Fibroblast of mammary gland (primary cell): ENCODE results near the gene CNKSR3.

ENCODE experiments used
- DNase-seq: peaks from one replicate; pipeline ENCODE4 v3.0.0-alpha.2; 2010; ENCODE audit warnings: low read depth
- H3K4me3 ChIP-seq: 2 replicates; pipeline ENCODE4 v1.5.1; 2011; ENCODE audit warnings: low read depth, mild to moderate bottlenecking, low read length, moderate library complexity; ENCODE audit not compliant: control insufficient read depth
- TF ChIP-seq, protein P1 (sequence below): conservative IDR thresholded peaks from 2 replicates; pipeline ENCODE4 v1.5.1; 2011; ENCODE audit warnings: low read depth, low read length, inconsistent platforms; ENCODE audit not compliant: control insufficient read depth, insufficient read depth

CNKSR3 gene

DNA sequence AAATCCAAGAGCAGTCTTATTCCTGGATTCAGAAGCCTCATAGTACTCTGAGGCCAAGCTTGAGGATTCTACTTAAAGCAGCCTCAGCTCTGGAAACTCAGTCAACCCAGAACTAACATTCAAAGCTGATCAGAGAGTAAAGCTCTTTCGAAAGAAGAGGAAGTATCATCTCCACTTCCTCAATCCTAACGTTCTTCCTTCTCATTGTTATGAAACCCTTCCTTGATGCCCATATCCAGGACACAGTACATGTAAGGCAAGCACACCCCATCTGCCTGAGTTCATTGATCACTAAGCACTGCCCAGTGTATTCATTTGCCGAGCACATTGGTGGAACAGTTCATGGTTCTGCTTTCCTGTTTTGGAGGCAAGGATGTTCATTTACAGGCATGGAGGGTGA, 153.8 kb downstream of the CNKSR3 start, which contains the start of gene IPCEF1:
Gene IPCEF1 (minus strand): TSS at position 114 of the 400 bp plus-strand sequence. CDS start 90,856 bp downstream, outside the sequence.
- no peak for DNase-seq
- TF ChIP-seq, protein P1, sequence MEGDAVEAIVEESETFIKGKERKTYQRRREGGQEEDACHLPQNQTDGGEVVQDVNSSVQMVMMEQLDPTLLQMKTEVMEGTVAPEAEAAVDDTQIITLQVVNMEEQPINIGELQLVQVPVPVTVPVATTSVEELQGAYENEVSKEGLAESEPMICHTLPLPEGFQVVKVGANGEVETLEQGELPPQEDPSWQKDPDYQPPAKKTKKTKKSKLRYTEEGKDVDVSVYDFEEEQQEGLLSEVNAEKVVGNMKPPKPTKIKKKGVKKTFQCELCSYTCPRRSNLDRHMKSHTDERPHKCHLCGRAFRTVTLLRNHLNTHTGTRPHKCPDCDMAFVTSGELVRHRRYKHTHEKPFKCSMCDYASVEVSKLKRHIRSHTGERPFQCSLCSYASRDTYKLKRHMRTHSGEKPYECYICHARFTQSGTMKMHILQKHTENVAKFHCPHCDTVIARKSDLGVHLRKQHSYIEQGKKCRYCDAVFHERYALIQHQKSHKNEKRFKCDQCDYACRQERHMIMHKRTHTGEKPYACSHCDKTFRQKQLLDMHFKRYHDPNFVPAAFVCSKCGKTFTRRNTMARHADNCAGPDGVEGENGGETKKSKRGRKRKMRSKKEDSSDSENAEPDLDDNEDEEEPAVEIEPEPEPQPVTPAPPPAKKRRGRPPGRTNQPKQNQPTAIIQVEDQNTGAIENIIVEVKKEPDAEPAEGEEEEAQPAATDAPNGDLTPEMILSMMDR, result no peak
- H3K4me3 ChIP-seq, result no peak within 1 kb of the TSS

DNA sequence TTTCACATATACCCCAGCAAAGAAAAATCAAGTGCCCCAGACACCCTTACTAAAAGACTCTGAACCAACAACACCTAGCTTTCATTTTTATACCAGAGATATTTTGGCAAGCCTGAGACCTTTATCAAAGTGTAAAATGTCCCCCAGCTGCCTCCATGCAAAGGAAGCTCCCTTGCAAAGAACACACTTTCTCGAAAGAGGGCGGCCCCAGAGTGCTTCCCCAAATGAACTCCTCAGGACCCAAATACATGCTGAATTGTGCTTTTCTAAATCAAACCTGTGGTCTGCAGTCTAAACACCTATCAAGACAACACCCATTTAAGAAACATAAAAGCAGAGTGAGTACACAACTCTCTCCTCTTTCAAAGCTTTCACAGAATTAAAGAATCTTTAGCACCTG, 154.4 kb downstream of the CNKSR3 start:
- no peak overlapping the region for H3K4me3 ChIP-seq
- DNase-seq, result no peak
- TF ChIP-seq, protein P1, result no peak

DNA sequence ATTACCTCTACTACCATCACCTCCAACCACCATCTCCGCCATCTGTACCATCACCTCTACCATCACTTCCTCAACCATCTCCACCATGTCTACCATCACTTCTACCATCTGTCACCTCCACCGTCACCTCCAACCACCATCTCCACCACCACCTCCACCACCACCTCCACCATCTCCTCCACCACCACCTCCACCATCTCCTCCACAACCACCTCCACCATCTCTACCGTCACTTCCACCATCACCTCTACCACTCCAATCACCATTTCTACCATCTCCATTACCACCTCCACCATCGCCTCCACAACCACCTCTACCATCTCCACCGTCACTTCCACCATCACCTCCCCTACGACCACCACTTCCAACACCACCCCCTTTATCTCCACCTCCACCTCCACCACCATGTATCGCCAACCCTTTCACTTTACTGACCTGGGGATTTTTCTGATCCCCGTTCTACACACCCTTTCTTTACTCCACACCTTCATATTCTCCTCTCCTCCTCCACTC, 156.2 kb downstream of the CNKSR3 start:
- TF ChIP-seq, protein P1, result no peak
- no peak overlapping the region for H3K4me3 ChIP-seq
- no peak for DNase-seq

DNA sequence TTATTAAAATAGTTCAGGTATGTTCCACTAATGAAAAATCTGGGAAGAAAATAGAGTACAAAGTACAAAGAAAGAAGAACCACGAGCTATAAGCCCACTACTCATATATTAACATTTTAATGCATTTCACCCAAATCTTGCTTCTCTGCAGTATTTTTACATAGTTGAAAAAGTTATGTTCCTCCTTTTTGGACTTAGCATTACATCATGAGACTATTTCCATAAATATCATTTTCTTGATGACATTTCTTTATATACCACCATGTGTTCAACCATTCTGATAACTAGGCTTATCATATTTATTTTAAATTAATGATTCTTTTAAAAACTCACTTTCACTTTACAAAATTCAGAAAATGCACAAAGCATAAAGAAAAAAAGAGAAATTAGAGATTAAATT, 156.9 kb downstream of the CNKSR3 start:
- DNase-seq, result no peak
- no peak overlapping the region for H3K4me3 ChIP-seq
- TF ChIP-seq, protein P1, result no peak

DNA sequence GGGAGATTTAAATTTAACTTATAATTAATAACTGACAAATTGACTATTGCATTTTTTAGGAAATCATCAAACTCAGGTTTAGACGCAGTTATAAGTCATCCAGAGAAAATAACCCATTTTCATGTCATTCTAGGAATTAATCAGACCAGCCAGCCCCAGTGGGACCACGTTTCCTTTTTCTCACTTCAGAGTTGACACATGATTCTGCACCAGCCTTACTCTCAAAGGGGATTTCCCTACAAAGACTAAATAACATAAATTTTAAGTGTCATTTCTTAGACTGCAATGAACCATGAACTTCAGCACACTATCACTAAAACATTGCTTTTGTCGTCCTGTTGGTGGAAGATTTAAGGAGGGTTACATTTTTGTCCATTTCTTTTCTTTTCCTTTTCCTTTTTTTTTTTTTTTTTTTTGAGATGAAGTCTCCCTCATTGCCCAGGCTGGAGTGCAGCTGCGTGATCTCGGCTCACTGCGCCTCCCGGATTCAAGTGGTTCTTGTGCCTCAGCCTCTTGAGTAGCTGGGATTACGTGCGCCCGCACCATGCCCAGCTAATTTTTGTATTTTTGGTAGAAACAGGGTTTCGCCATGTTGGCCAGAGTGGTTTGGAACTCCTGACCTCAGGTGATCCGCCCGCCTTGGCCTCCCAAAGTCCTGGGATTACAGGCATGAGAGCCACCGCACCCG, 157.4 kb downstream of the CNKSR3 start:
- no peak for DNase-seq
- no peak overlapping the region for H3K4me3 ChIP-seq
- TF ChIP-seq, protein P1, result no peak

DNA sequence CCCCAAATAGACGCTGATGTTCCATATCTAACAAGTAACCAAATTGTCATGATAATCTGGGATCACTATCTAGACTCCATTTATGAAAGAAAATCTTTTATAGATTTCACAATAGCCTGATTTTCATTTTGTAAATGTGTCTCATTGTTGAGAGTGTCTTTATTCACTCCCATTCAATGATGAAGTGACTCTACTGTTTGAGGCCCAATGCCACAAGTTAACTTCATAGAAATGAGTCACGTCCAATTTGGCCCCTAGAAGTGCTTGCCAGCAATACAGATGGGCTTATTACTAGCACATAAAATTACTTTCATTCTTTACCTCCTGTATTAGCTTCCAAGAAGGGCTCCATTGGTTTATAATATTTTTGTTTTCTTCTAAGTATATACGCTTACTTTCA, 160.2 kb downstream of the CNKSR3 start:
- TF ChIP-seq, protein P1, result no peak
- no peak overlapping the region for H3K4me3 ChIP-seq
- peak; percentile 44 for DNase-seq
